RWPE2 (cell line): ENCODE results near the gene RASD1.

Source experiments
- ATAC-seq: fragments of 200-7000 bp; cut with Tn5 transposase; 3 replicates; pipeline ENCODE4 v1.9.1; 2021; ENCODE audit warnings: low read depth
- DNase-seq: peaks from one replicate; pipeline ENCODE4 v3.0.0-alpha.2; 2020; ENCODE audit warnings: low spot score
- H3K27ac ChIP-seq: fragments of 450-650 bp; 2 replicates; pipeline ENCODE4 v1.5.1; 2017; ENCODE audit warnings: mild to moderate bottlenecking; ENCODE audit not compliant: poor library complexity, severe bottlenecking
- H3K27me3 ChIP-seq: fragments of 250-450 bp; sonication (Bioruptor Pico); 2 replicates; pipeline ENCODE4 v1.5.1; 2021; ENCODE audit warnings: mild to moderate bottlenecking, moderate library complexity; ENCODE audit not compliant: insufficient read depth, poor library complexity, severe bottlenecking
- H3K36me3 ChIP-seq: fragments of 250-450 bp; sonication (Bioruptor Pico); 2 replicates; pipeline ENCODE4 v1.5.1; 2020; ENCODE audit warnings: low read depth, mild to moderate bottlenecking, moderate library complexity
- H3K4me1 ChIP-seq: fragments of 250-450 bp; sonication (Bioruptor Pico); 2 replicates; pipeline ENCODE4 v1.5.1; 2021; ENCODE audit warnings: mild to moderate bottlenecking, moderate library complexity; ENCODE audit not compliant: insufficient read depth, poor library complexity, severe bottlenecking
- H3K4me3 ChIP-seq: fragments of 250-450 bp; sonication (Bioruptor Pico); 2 replicates; pipeline ENCODE4 v1.5.1; 2021; ENCODE audit warnings: mild to moderate bottlenecking, moderate library complexity; ENCODE audit not compliant: severe bottlenecking
- H3K9me3 ChIP-seq: fragments of 250-450 bp; sonication (Bioruptor Pico); 2 replicates; pipeline ENCODE4 v1.5.1; 2021; ENCODE audit warnings: mild to moderate bottlenecking, moderate library complexity; ENCODE audit not compliant: severe bottlenecking
- TF ChIP-seq, protein P1 (sequence below): fragments of 450-650 bp; IDR thresholded peaks from one replicate; pipeline ENCODE4 v1.5.1; 2017; ENCODE audit warnings: mild to moderate bottlenecking, moderate library complexity; ENCODE audit not compliant: poor library complexity, severe bottlenecking

Gene RASD1

DNA sequence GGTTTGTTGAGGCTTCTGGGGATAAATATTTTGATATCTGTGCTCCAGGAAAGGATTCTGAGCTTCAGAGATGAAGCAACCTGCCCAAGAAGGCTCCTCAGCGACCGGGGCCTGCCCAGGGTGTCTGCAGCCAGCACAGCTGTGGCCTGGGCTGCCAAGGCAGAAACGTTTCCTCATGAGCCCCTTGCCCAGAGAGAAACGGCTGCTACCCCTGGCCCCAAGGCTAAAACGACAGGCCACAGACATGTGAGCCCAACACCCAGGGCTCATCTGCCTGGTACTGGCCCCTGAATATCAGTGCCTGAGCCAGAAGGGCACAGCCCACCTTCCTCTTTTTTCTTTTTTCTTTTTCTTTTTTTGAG is 45.4 kb upstream of the RASD1 start:
- ATAC-seq: no peak
- Histone ChIP-seq H3K4me1 (no peaks in the 10 kb centered on the region), H3K27me3 (no peaks in the 10 kb centered on the region), H3K4me3 (no peak overlapping the region), H3K27ac (no peak overlapping the region), H3K36me3 (no peaks in the 10 kb centered on the region), H3K9me3 (no peaks in the 10 kb centered on the region)
- TF ChIP-seq, protein P1, sequence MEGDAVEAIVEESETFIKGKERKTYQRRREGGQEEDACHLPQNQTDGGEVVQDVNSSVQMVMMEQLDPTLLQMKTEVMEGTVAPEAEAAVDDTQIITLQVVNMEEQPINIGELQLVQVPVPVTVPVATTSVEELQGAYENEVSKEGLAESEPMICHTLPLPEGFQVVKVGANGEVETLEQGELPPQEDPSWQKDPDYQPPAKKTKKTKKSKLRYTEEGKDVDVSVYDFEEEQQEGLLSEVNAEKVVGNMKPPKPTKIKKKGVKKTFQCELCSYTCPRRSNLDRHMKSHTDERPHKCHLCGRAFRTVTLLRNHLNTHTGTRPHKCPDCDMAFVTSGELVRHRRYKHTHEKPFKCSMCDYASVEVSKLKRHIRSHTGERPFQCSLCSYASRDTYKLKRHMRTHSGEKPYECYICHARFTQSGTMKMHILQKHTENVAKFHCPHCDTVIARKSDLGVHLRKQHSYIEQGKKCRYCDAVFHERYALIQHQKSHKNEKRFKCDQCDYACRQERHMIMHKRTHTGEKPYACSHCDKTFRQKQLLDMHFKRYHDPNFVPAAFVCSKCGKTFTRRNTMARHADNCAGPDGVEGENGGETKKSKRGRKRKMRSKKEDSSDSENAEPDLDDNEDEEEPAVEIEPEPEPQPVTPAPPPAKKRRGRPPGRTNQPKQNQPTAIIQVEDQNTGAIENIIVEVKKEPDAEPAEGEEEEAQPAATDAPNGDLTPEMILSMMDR: no peak
- no peak for DNase-seq

DNA sequence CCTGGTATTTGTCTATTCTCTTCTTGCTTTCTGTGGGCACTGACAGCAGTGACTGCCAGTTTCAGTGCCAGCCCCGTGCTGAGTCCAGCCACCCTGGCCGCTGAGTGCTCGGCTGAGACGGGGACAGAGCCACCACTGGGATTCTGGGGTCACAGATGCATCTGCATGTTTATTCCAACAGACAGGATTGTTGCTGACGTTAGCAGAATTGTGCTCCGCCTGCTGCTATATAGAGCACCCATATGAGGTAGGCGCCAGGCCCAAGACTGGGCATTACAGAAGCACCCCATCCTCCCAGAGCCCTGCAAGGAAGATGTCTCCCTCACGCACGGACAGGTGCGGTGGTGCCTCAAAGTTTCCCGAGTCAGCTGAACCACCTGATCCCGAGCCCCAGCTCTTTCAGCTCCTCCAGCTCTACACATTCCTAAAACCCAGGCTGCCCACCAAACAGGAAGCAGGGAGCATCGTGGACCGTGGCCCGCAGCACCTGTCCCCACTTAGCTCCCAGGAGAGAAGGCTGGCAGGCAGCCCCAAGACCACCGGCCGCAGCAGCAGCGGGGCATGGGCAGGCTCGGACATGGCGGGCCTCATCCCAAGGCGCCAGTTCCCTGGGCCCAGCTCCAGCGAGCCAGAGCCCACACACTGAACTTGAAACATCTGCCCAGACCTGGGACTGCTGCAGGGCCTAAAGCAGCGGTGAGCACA is 44.9 kb upstream of the RASD1 start:
- DNase-seq: no peak
- H3K27me3 ChIP-seq: no peaks in the 10 kb centered on the region
- no peak for ATAC-seq

DNA sequence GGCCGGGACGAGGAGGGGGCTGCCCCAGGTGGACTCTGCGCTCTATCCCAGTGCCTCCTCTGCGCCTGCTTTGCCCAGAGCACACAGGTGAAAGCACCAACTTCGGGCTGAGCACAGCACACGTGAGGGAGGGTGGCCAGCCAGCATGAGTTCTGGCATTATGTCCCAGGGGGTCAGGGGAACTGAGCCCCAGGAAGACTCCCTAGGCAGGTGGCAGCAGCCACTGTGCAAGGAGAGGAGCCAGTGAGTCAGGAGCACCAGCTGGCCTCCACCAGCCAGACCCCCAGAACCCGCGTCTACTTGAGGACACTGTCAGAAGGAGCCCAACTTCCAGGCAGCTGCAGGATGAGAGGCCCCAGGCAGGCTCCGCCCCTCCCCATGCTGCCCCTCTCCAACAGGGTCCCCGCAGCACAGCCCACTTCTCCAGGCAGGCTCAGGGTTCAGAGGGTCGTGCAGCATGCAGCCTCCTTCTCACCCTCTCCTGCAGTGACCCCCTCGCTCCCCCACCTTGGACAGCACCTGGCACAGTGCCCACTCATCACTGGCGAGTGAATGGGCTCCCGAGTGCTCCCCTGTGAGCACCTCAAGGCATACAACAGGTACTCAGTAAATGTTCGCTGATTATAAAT is 44.2 kb upstream of the RASD1 start:
- Histone ChIP-seq H3K4me1 (no peaks in the 10 kb centered on the region), H3K27ac (no peak overlapping the region), H3K4me3 (no peak overlapping the region), H3K36me3 (no peaks in the 10 kb centered on the region), H3K9me3 (no peaks in the 10 kb centered on the region), H3K27me3 (no peaks in the 10 kb centered on the region)
- no peak for DNase-seq
- ATAC-seq: no peak
- TF ChIP-seq, protein P1: no peak

More for the DNA sequence above, 44.9 kb upstream of the RASD1 start:
- H3K4me3 ChIP-seq: no peak overlapping the region
- no peak overlapping the region for H3K27ac ChIP-seq
- no peaks in the 10 kb centered on the region for H3K9me3 ChIP-seq
- TF ChIP-seq, protein P1: no peak
- no peaks in the 10 kb centered on the region for H3K36me3 ChIP-seq
- H3K4me1 ChIP-seq: no peaks in the 10 kb centered on the region

DNA sequence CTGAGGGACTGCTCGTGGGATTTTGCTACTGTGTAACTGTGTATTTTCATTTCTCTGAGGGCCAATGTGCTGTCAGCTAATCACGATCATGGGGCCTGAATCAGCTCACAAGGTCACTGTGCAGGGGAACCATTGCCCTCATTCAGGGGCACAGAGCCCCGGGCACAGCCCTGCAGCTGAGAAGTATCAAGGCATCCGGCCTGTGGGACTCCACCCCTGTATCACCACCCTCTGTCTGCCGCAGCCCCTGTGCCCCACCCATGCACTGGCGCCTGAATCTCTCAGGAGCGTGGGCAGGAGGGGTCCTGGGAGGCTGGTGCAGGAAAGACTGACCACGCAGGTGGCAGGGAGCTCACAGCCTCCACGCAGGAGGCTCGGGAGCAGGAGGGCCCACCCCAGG is 43.4 kb upstream of the RASD1 start:
- no peaks in the 10 kb centered on the region for H3K27me3 ChIP-seq
- no peaks in the 10 kb centered on the region for H3K36me3 ChIP-seq
- no peak overlapping the region for H3K27ac ChIP-seq
- no peak for ATAC-seq
- H3K9me3 ChIP-seq: no peaks in the 10 kb centered on the region
- H3K4me1 ChIP-seq: no peaks in the 10 kb centered on the region
- TF ChIP-seq, protein P1: no peak
- no peak overlapping the region for H3K4me3 ChIP-seq
- DNase-seq: no peak
